Endodermal cell (in vitro differentiated cells): Measurements from ENCODE around the gene ZYX. TPM values are rescaled to one million over a fixed set of nuclear protein-coding genes. Genes with fewer than 3 reads are reported as not detected.

Experiments
- DNase-seq: peaks from one replicate; pipeline ENCODE4 v3.0.0-alpha.2; 2017
- H3K27ac ChIP-seq: 2 replicates; pipeline ENCODE4 v1.5.1; 2013; ENCODE audit warnings: mild to moderate bottlenecking, low read depth, low read length, moderate library complexity
- H3K27me3 ChIP-seq: 2 replicates; pipeline ENCODE4 v1.6.1; 2013; ENCODE audit warnings: mild to moderate bottlenecking, low read length, moderate library complexity; ENCODE audit not compliant: insufficient read depth, control insufficient read depth, poor library complexity, severe bottlenecking
- H3K36me3 ChIP-seq: 2 replicates; pipeline ENCODE4 v1.7.0; 2013; ENCODE audit warnings: mild to moderate bottlenecking, low read length, moderate library complexity; ENCODE audit not compliant: control insufficient read depth, insufficient read depth
- H3K4me1 ChIP-seq: one replicate; pipeline ENCODE4 v1.7.0; 2013; ENCODE audit warnings: low read length; ENCODE audit not compliant: control insufficient read depth, insufficient read depth
- H3K4me3 ChIP-seq: 2 replicates; pipeline ENCODE4 v1.5.1; 2013; ENCODE audit warnings: mild to moderate bottlenecking, low read length, moderate library complexity
- H3K9ac ChIP-seq: 2 replicates; pipeline ENCODE4 v1.6.1; 2013; ENCODE audit warnings: mild to moderate bottlenecking, low read length, moderate library complexity; ENCODE audit not compliant: poor library complexity, severe bottlenecking; ENCODE audit errors: extremely low read depth
- H3K9me3 ChIP-seq: 2 replicates; pipeline ENCODE4 v1.6.1; 2013; ENCODE audit warnings: mild to moderate bottlenecking, low read length, moderate library complexity; ENCODE audit not compliant: control insufficient read depth
- H3K27ac Mint-ChIP-seq: 2 replicates; pipeline ENCODE4 v1.8.0; 2020; ENCODE audit warnings: mixed read lengths
- H3K27me3 Mint-ChIP-seq: 2 replicates; pipeline ENCODE4 v1.8.0; 2021; ENCODE audit warnings: mild to moderate bottlenecking, mixed read lengths; ENCODE audit not compliant: insufficient read depth
- H3K36me3 Mint-ChIP-seq: 2 replicates; pipeline ENCODE4 v1.8.0; 2020; ENCODE audit warnings: low read depth, mixed read lengths
- H3K4me1 Mint-ChIP-seq: 2 replicates; pipeline ENCODE4 v1.8.0; 2020; ENCODE audit warnings: mixed read lengths
- H3K4me3 Mint-ChIP-seq: 2 replicates; pipeline ENCODE4 v1.8.0; 2020; ENCODE audit warnings: mild to moderate bottlenecking, moderate library complexity, mixed read lengths
- H3K9me3 Mint-ChIP-seq: 2 replicates; pipeline ENCODE4 v1.8.0; 2020; ENCODE audit warnings: mild to moderate bottlenecking, mixed read lengths
- WGBS, 2 experiments: methylation state at CpG; one replicate each; pipeline versions ENCODE4 v1.1.5 to v1.1.7; 2013; ENCODE audit warnings: missing lambda C conversion rate in 2 of 2, mixed read lengths in 1 of 2; ENCODE audit not compliant: insufficient coverage in 1 of 2, insufficient read length in 1 of 2; 5-methylcytosine and 5-hydroxymethylcytosine counted together
- long read RNA-seq, 4 experiments: library from polyadenylated mRNA in 2 of 4; library from RNA in 1 of 4; library from capped mRNA in 1 of 4; stranded (forward) in 3 of 4; unstranded in 1 of 4; transcript quantifications; one replicate each; pipeline ENCODE4 v2.0.0, GENCODE V29; 2020 to 2021; ENCODE audit warnings: inconsistent platforms in 1 of 4
- polyA plus RNA-seq, 2 experiments: library from polyadenylated mRNA; stranded (reverse); fragments of 50-300 nt; gene quantifications; one replicate each; pipeline ENCODE4 v1.2.3, GENCODE V29; 2013
- total RNA-seq, 2 donors: library from RNA; stranded (reverse); fragmentation: NEBNext Ultra II Directional in 1 of 2; extraction: Animal tissue kit (Norgen Biotek cat#: 25700) in 1 of 2; gene quantifications; 2 replicates in 1 of 2; 3 replicates in 1 of 2; pipeline ENCODE4 v1.2.1, GENCODE V29; 2021
- TF ChIP-seq, protein P1 (sequence below): fragments of 200-600 bp; sonication (generic); conservative IDR thresholded peaks from 2 replicates; pipeline ENCODE4 v1.5.0; 2021; ENCODE audit warnings: antibody characterized with exemption, mild to moderate bottlenecking

The ZYX gene, protein sequence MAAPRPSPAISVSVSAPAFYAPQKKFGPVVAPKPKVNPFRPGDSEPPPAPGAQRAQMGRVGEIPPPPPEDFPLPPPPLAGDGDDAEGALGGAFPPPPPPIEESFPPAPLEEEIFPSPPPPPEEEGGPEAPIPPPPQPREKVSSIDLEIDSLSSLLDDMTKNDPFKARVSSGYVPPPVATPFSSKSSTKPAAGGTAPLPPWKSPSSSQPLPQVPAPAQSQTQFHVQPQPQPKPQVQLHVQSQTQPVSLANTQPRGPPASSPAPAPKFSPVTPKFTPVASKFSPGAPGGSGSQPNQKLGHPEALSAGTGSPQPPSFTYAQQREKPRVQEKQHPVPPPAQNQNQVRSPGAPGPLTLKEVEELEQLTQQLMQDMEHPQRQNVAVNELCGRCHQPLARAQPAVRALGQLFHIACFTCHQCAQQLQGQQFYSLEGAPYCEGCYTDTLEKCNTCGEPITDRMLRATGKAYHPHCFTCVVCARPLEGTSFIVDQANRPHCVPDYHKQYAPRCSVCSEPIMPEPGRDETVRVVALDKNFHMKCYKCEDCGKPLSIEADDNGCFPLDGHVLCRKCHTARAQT
- 100 to 1,000 TPM; 127 to 161 TPM for total RNA-seq
- polyA plus RNA-seq (2013, experiment 1 of 2), result 116 TPM
- 102 TPM for polyA plus RNA-seq (2013, experiment 2 of 2)
- long read RNA-seq, experiment 1, transcript ZYX-201 (10 exons, 2,493 nt), result major isoform, 17 of 78 reads
- long read RNA-seq, experiment 1, partial matches to known transcripts, result 23 of 78 reads
- long read RNA-seq, experiment 1, other reads (novel, unspliced or antisense), result 38 of 78 reads
- long read RNA-seq, experiment 2, transcript ZYX-201 (10 exons, 2,493 nt), result major isoform, 129 of 330 reads
- long read RNA-seq, experiment 2, partial matches to known transcripts, result 38 of 330 reads
- long read RNA-seq, experiment 2, other reads (novel, unspliced or antisense), result 163 of 330 reads
- long read RNA-seq, experiment 3, transcript ZYX-201 (10 exons, 2,493 nt), result major isoform, 82 of 232 reads
- long read RNA-seq, experiment 3, partial matches to known transcripts, result 65 of 232 reads
- long read RNA-seq, experiment 3, other reads (novel, unspliced or antisense), result 85 of 232 reads
- long read RNA-seq, experiment 4, partial matches to known transcripts, result 6 of 7 reads
- long read RNA-seq, experiment 4, other reads (novel, unspliced or antisense), result 1 of 7 reads

DNA sequence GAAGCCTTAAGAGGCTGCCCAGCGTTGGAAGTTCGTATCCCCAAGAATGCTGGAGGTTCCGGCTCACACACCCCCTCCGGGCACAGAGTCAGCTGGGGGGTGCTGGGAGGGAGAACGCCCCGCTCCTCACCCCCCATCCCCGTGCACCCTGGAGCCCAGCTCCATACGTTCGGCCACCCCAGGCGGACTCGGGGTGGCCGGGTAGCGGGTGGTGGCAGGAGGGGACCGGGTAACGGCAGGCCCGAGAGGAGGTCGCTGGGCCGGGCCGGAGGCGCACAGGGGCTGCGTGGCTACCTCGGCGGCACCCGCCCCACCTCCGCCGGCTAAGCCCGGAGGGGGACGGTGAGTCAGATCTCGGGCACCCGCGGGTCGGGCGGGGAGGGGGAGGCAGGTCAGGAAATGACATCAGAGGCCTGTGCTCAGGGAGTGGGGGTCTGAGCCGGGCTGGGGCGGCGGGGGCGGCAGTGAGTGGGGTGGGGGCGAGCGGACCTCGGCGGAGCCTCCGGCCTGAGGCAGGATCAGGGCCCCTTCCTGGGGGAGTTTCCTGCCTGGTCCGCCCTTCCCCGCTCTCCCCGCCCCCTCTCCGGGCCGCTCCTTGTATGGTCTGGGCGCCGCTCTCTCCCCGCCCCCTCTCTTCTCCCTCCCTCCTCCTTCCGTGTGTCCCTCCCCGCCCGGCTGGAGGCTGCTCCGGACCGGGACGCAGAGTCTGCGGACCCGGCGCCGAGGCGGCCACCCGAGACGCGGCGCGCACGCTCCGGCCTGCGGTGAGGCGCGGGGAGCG lies at the start of gene ZYX:
Gene ZYX (plus strand): TSS at position 700 of the 781 bp plus-strand sequence. CDS start 227 bp downstream, outside the sequence.
- peaks cover 4% of the 10 kb centered on the region for H3K36me3 Mint-ChIP-seq
- no peaks in the 10 kb centered on the region for H3K9me3 ChIP-seq
- peaks cover 21% of the 10 kb centered on the region for H3K4me1 Mint-ChIP-seq
- DNase-seq, result peak; percentile 98
- peak within 1 kb of the TSS; percentile 98 for H3K9ac ChIP-seq
- H3K27me3 Mint-ChIP-seq, result no peaks in the 10 kb centered on the region
- H3K4me3 ChIP-seq, result peak within 1 kb of the TSS; percentile 94
- 0% methylated on average over 10 to 70 of the region's 72 CpGs for WGBS, 2 experiments
- no peaks in the 10 kb centered on the region for H3K9me3 Mint-ChIP-seq
- H3K27ac ChIP-seq, result peak within 1 kb of the TSS; percentile 96
- no peaks in the 10 kb centered on the region for H3K27me3 ChIP-seq
- H3K4me1 ChIP-seq, result peaks cover 10% of the 10 kb centered on the region
- H3K36me3 ChIP-seq, result peaks cover 32% of the 10 kb centered on the region
- H3K27ac Mint-ChIP-seq, result peak within 1 kb of the TSS; percentile 81
- TF ChIP-seq, protein P1, sequence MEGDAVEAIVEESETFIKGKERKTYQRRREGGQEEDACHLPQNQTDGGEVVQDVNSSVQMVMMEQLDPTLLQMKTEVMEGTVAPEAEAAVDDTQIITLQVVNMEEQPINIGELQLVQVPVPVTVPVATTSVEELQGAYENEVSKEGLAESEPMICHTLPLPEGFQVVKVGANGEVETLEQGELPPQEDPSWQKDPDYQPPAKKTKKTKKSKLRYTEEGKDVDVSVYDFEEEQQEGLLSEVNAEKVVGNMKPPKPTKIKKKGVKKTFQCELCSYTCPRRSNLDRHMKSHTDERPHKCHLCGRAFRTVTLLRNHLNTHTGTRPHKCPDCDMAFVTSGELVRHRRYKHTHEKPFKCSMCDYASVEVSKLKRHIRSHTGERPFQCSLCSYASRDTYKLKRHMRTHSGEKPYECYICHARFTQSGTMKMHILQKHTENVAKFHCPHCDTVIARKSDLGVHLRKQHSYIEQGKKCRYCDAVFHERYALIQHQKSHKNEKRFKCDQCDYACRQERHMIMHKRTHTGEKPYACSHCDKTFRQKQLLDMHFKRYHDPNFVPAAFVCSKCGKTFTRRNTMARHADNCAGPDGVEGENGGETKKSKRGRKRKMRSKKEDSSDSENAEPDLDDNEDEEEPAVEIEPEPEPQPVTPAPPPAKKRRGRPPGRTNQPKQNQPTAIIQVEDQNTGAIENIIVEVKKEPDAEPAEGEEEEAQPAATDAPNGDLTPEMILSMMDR, result no peak
- no peak within 1 kb of the TSS for H3K4me3 Mint-ChIP-seq

DNA sequence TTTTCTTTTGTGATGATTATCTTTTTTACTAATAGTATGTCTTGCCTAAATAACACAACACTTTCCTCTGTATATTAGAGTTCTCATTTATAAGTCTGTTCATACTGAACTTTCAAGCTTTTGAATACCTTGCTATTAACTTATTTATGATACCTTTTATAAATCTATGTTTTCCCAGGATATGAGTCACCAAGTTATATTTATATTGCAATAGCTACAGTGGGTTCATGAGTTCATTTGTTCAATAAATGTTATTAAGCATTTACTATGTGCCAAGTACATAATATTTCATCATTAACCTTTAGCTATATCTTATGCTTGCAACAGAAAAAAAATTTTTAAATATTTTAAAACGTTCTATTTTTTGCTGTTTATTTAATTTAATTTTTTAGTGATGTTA lies 46.9 kb upstream of the ZYX start:
- no CpG with 5 or more reads among the region's 1 CpG for WGBS, 2 experiments

More for the DNA sequence above, 46.9 kb upstream of the ZYX start:
- TF ChIP-seq, protein P1, result no peak
- no peak for DNase-seq
- Histone ChIP-seq H3K4me3 (no peak overlapping the region), H3K36me3 (no peaks in the 10 kb centered on the region), H3K27ac (no peak overlapping the region), H3K4me1 (no peaks in the 10 kb centered on the region), H3K9me3 (peaks cover 6% of the 10 kb centered on the region), H3K9ac (no peak overlapping the region), H3K27me3 (no peaks in the 10 kb centered on the region)
- H3K36me3 Mint-ChIP-seq, result no peaks in the 10 kb centered on the region
- no peaks in the 10 kb centered on the region for H3K9me3 Mint-ChIP-seq
- H3K4me3 Mint-ChIP-seq, result no peak overlapping the region
- peaks cover 11% of the 10 kb centered on the region for H3K27me3 Mint-ChIP-seq
- H3K27ac Mint-ChIP-seq, result no peak overlapping the region
- H3K4me1 Mint-ChIP-seq, result no peaks in the 10 kb centered on the region
